Mucosa of descending colon (tissue), 3 donors: ENCODE results near the gene TM4SF1. TPM values are rescaled to one million over a fixed set of nuclear protein-coding genes. Genes with fewer than 3 reads are reported as not detected.

Source experiments
- ATAC-seq: fragments of 200-7000 bp; cut with Tn5 transposase; one replicate; pipeline ENCODE4 v1.9.1; 2020; ENCODE audit warnings: mild to moderate bottlenecking, moderate library complexity
- DNase-seq, 3 donors: peaks; one replicate each; pipeline ENCODE4 v3.0.0-alpha.2; 2020
- H3K36me3 ChIP-seq: fragments of 200-600 bp; one replicate; pipeline ENCODE4 v1.8.0; 2021; ENCODE audit warnings: low read depth, mild to moderate bottlenecking
- H3K4me1 ChIP-seq: fragments of 200-600 bp; one replicate; pipeline ENCODE4 v1.8.0; 2021; ENCODE audit warnings: low read depth, mild to moderate bottlenecking
- H3K4me3 ChIP-seq: fragments of 200-600 bp; one replicate; pipeline ENCODE4 v1.8.0; 2021; ENCODE audit warnings: mild to moderate bottlenecking
- H3K9me3 ChIP-seq: fragments of 200-600 bp; one replicate; pipeline ENCODE4 v1.8.0; 2021; ENCODE audit warnings: mild to moderate bottlenecking
- intact Hi-C, 2 donors: fragments of 100-400 bp; cut with DNase I in 1 of 2; cut with micrococcal nuclease in 1 of 2; formaldehyde crosslinking; loops; one replicate each; pipeline versions ENCODE4 v1.11.0 to v1.11.1; 2022; cut with DNase I, micrococcal nuclease
- total RNA-seq, 3 donors: library from RNA; stranded (reverse); fragmentation: NEBNext Ultra II Directional in 2 of 3; extraction: Animal tissue kit (Norgen Biotek cat#: 25700) in 2 of 3; gene quantifications; one replicate each; pipeline versions ENCODE4 v1.2.1 to v1.2.4, GENCODE V29; 2021 to 2023
- TF ChIP-seq, protein P1 (sequence below): fragments of 200-600 bp; IDR thresholded peaks from one replicate; pipeline ENCODE4 v1.8.0; 2022; ENCODE audit warnings: antibody characterized with exemption, mild to moderate bottlenecking
- donor health status: DM: no; HTN: no; CAD: no; lungs with moderate emphysema.
- donor health status: DM: no; HTN: no; CAD: no.
- donor health status: DM: no; HTN: yes; CAD: no.

Gene TM4SF1
- total RNA-seq, 3 donors from 2014 or later = 22.7 to 87.8 (median 24.9) TPM

DNA sequence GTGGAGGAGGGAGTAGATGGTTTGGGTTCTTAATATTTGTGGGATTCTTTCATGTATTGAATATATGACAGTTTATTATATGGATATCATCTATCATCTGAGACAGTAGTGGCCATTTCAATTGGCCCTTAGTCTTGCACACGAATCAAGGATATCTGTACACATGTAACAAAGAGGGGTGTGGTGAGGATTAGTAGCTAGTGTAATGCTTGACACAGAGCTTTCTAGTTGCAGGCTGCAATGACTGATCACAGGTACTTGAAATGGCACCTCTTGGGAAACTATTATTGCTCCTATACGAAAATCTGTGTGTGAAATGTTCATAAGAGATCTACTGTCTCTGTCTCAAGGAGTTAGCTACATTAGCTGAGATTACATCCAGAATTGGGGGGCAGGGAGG, 12.8 kb downstream of the TM4SF1 start:
- intact Hi-C loops = no loop called here
- DNase-seq = no peak
- no peak for ATAC-seq
- Histone ChIP-seq H3K4me1 (peaks cover 9% of the 10 kb centered on the region), H3K4me3 (no peak overlapping the region), H3K36me3 (no peaks in the 10 kb centered on the region), H3K9me3 (no peaks in the 10 kb centered on the region)
- TF ChIP-seq, protein P1, sequence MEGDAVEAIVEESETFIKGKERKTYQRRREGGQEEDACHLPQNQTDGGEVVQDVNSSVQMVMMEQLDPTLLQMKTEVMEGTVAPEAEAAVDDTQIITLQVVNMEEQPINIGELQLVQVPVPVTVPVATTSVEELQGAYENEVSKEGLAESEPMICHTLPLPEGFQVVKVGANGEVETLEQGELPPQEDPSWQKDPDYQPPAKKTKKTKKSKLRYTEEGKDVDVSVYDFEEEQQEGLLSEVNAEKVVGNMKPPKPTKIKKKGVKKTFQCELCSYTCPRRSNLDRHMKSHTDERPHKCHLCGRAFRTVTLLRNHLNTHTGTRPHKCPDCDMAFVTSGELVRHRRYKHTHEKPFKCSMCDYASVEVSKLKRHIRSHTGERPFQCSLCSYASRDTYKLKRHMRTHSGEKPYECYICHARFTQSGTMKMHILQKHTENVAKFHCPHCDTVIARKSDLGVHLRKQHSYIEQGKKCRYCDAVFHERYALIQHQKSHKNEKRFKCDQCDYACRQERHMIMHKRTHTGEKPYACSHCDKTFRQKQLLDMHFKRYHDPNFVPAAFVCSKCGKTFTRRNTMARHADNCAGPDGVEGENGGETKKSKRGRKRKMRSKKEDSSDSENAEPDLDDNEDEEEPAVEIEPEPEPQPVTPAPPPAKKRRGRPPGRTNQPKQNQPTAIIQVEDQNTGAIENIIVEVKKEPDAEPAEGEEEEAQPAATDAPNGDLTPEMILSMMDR = no peak

DNA sequence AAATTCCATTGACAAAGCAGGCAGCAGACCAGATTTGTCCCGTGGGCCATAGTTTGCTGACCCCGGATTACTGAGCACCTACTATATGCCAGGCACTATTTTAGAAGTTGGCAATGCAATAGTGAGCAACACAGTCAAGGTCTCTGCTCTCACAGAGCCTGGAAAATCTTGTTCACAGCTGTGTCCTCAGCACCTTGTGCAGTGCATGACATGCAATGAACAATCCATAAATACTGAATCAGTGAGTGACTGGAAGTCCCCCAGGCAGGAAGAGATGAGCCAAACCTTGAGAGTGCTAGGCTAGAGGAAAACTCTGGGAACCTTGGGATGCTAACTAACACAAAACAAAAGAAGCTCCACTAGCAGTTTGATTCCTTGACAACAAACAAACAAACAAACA, 14.4 kb downstream of the TM4SF1 start:
- TF ChIP-seq, protein P1 = no peak

DNA sequence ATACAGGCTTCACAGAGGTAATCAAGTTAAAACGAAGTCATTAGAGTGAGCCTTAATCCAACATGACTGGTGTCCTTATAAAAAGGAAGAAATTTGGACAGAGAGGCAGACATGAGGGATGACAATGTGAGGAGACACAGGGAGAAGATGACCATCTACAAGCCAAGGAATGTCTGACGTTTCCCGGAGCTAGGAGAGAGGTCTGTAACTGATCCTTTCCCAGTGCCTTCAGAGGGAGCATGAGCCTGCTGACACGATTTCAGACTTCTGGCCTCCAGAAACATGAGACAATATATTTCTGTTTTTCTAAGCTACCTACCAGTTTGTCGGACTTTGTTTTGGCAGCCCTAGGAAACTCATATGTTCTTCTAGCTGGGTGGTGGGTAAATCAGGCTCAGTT, 15.1 kb downstream of the TM4SF1 start:
- DNase-seq (no peak), ATAC-seq (no peak)
- H3K36me3 ChIP-seq = no peaks in the 10 kb centered on the region
- no peak overlapping the region for H3K4me3 ChIP-seq
- TF ChIP-seq, protein P1 = no peak
- no peaks in the 10 kb centered on the region for H3K9me3 ChIP-seq
- H3K4me1 ChIP-seq = no peaks in the 10 kb centered on the region
- intact Hi-C loops = no loop called here

More for the DNA sequence above, 14.4 kb downstream of the TM4SF1 start:
- intact Hi-C loops = no loop called here
- DNase-seq (no peak), ATAC-seq (no peak)
- Histone ChIP-seq H3K9me3 (no peaks in the 10 kb centered on the region), H3K4me1 (no peaks in the 10 kb centered on the region), H3K4me3 (no peak overlapping the region), H3K36me3 (no peaks in the 10 kb centered on the region)

DNA sequence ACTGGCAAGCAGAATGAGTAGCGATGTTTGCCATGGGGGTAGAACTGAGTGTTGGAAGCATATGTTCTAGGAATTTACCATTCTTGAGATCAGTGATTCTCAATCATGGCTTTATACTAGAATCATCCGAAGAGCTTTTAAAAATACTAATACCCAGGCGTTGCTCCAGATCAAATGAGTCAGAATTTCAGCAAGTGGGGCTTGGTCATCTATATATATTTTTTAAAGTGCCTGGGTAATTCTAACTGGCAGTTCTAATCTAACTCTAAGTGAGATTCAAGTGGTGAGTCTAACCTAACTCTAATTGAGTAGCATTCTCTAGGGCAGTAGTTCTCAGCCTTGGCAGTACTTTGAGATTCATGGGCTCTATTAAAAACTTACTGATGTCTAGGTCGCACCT, 20.8 kb downstream of the TM4SF1 start:
- Histone ChIP-seq H3K36me3 (no peaks in the 10 kb centered on the region), H3K4me1 (no peaks in the 10 kb centered on the region), H3K9me3 (no peaks in the 10 kb centered on the region), H3K4me3 (no peak overlapping the region)
- TF ChIP-seq, protein P1 = no peak
- DNase-seq = no peak
- ATAC-seq = no peak
- intact Hi-C loops = no loop called here

DNA sequence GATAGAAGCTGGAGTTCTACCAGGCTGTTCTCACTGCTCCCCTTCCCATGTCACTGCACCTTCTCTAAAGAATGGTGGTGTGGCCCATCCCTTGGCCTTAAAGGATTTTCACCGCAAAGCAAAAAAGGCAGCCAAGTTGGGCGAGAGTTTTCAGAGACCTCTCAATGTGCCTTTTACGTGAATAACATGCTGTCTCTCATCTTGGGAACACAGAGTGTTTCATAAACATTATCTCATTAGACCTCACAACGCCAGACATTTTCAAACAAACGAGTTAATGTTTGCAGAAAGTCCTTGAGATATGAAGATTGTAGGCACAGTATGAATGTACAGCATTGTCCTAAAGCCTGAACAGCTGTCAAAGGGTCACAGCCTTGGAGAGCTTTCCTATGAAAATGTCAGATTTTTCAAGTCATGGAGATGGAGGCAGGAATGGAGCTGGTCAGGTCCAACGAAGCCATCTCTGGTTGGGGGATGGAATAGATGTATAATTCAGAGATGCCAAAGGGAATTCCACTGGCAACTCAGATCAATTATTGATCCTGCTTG, 21.3 kb downstream of the TM4SF1 start:
- no peaks in the 10 kb centered on the region for H3K36me3 ChIP-seq
- intact Hi-C loops = no loop called here
- TF ChIP-seq, protein P1 = no peak
- no peak overlapping the region for H3K4me3 ChIP-seq
- no peaks in the 10 kb centered on the region for H3K4me1 ChIP-seq
- DNase-seq (no peak), ATAC-seq (peak; percentile 62)
- H3K9me3 ChIP-seq = no peaks in the 10 kb centered on the region
